Amygdala (tissue), 56 donors: ENCODE results near the gene WIPI1.
A peak's percentile ranks its signal among the peaks of the same experiment; 100 is the strongest.

Experiments
- DNase-seq, 56 donors: peaks; one replicate each; lab custom pipeline; 2025; lab: John Stamatoyannopoulos, UW

Gene WIPI1

GRCh38 chr17:68461589-68461988 is 4.3 kb upstream of the WIPI1 start:
- no peak for DNase-seq

GRCh38 chr17:68461122-68461539 is 3.8 kb upstream of the WIPI1 start:
- no peak for DNase-seq

GRCh38 chr17:68460715-68461114 is 3.4 kb upstream of the WIPI1 start:
- DNase-seq, result no peak

- DNase-seq, result no peak
Observed at GRCh38 chr17:68460146-68460545, 2.9 kb upstream of the WIPI1 start.

GRCh38 chr17:68459037-68459639 is 1.8 kb upstream of the WIPI1 start:
- no peak for DNase-seq

- no peak for DNase-seq
Observed at GRCh38 chr17:68458260-68459036, 1.2 kb upstream of the WIPI1 start.

GRCh38 chr17:68457539-68458259 is 403 bp upstream of the WIPI1 start:
- peak; percentile 55 to 100 (median 98) for DNase-seq

GRCh38 chr17:68456339-68457167 is 743 bp downstream of the WIPI1 start:
- peak in 46 of 56 donors; percentile 22 to 81 (median 54) for DNase-seq

GRCh38 chr17:68455901-68456338 is 1.4 kb downstream of the WIPI1 start:
- DNase-seq, result no peak

- no peak for DNase-seq
Observed at GRCh38 chr17:68453991-68454665, 3.2 kb downstream of the WIPI1 start.

GRCh38 chr17:68452724-68453290 is 4.5 kb downstream of the WIPI1 start:
- DNase-seq, result no peak

- no peak for DNase-seq
Observed at GRCh38 chr17:68451670-68452354, 5.5 kb downstream of the WIPI1 start.

- DNase-seq, result no peak
Observed at GRCh38 chr17:68450801-68451200, 6.5 kb downstream of the WIPI1 start.

GRCh38 chr17:68450391-68450790 is 6.9 kb downstream of the WIPI1 start:
- no peak for DNase-seq

GRCh38 chr17:68449021-68449739 is 8.1 kb downstream of the WIPI1 start:
- DNase-seq, result no peak

- DNase-seq, result peak in 1 of 56 donors; percentile 12
Observed at GRCh38 chr17:68446626-68447041, 10.7 kb downstream of the WIPI1 start.

- no peak for DNase-seq
Observed at GRCh38 chr17:68445671-68446070, 11.6 kb downstream of the WIPI1 start.

- DNase-seq, result no peak
Observed at GRCh38 chr17:68443972-68444464, 13.3 kb downstream of the WIPI1 start.
